ENCODE data around the gene MTA1. TPM values are rescaled to one million over a fixed set of nuclear protein-coding genes. Genes with fewer than 3 reads are reported as not detected.

The MTA1 gene
- polyA plus RNA-seq, 1 of the 3 experiments (the other 2 are of a cell fraction): 96.3 TPM

GRCh38 chr14:105432657-105433056 lies 13.0 kb downstream of the MTA1 start:
- CTCF ChIA-PET: interaction anchor here (1.1 to 1.8 kb wide), 3 partner anchors 15 to 57 kb away, joined by 4 to 8 read pairs (median 5); no protein-coding TSS in a partner anchor

GRCh38 chr14:105433161-105433605 lies 13.6 kb downstream of the MTA1 start:
- CTCF ChIA-PET: interaction anchor here (1.1 to 1.8 kb wide), 3 partner anchors 15 to 57 kb away, joined by 4 to 8 read pairs (median 5); no protein-coding TSS in a partner anchor
- no peak overlapping the region for H2AFZ ChIP-seq (ENCODE audit: low read depth)
- H3K36me3 ChIP-seq (replicated peaks in 1 of 2; ENCODE audit: control insufficient read depth in 1 of 2, insufficient read depth in 2 of 2, low read length in 1 of 2): peaks cover 3 to 17% of the 10 kb centered on the region in 2 experiments
- H3K27ac ChIP-seq (ENCODE audit: low read depth in 2 of 2, low read length in 1 of 2): no peak overlapping the region
- no peak overlapping the region for H3K4me3 ChIP-seq (ENCODE audit: low read depth in 2 of 2, low read length in 1 of 2)
- H3K27me3 ChIP-seq (ENCODE audit: insufficient read depth): no peaks in the 10 kb centered on the region
- H3K4me2 ChIP-seq: no peak overlapping the region
- H3K4me1 ChIP-seq (ENCODE audit: control insufficient read depth in 1 of 2, insufficient read depth in 2 of 2, low read depth in 1 of 2, low read length in 1 of 2): peaks cover 0 to 5% of the 10 kb centered on the region in 2 experiments; a peak in 1 of 4 replicates
- peaks cover 21% of the 10 kb centered on the region for H3F3A ChIP-seq (replicated peaks; ENCODE audit: insufficient read depth)
- H3K9me3 ChIP-seq: no peaks in the 10 kb centered on the region
- TF ChIP-seq TEAD4 (IDR thresholded peaks at IDR 0.05; ENCODE audit: borderline replicate concordance, insufficient read depth) (no peak), TAF1 (IDR thresholded peaks at IDR 0.05; ENCODE audit: borderline replicate concordance, low read depth, low read length) (no peak), RXRA (IDR thresholded peaks at IDR 0.05; ENCODE audit: borderline replicate concordance, low read depth) (no peak), YY1 (IDR thresholded peaks at IDR 0.05; ENCODE audit: low read depth) (no peak), NRF1 (IDR thresholded peaks at IDR 0.05; ENCODE audit: low read depth, low read length) (no peak), TCF12 (IDR thresholded peaks at IDR 0.05) (no peak), ELF1 (IDR thresholded peaks at IDR 0.05) (no peak), RFX5 (IDR thresholded peaks at IDR 0.05; ENCODE audit: low read length) (no peak), NFIC (IDR thresholded peaks at IDR 0.05; ENCODE audit: borderline replicate concordance) (no peak), EZH2phosphoT487 (IDR thresholded peaks at IDR 0.05; ENCODE audit: borderline replicate concordance, low read depth) (no peak), RAD21 (IDR thresholded peaks at IDR 0.05; ENCODE audit: low read length) (no peak), GATA2 (CRISPR knock-in tag; IDR thresholded peaks at IDR 0.05) (no peak), POLR2AphosphoS5 (IDR thresholded peaks at IDR 0.05; ENCODE audit: low read depth, low read length) (no peak), RCOR1 (IDR thresholded peaks at IDR 0.05; ENCODE audit: low read length) (no peak), MAX (IDR thresholded peaks at IDR 0.05; ENCODE audit: low read depth) (no peak), FOXM1 (IDR thresholded peaks at IDR 0.05; ENCODE audit: low read depth) (no peak)
- no peaks in the 10 kb centered on the region for H3K9me2 ChIP-seq
- H4K20me1 ChIP-seq (ENCODE audit: insufficient read depth): peaks cover 90% of the 10 kb centered on the region
- H3K79me2 ChIP-seq (ENCODE audit: insufficient read depth): peaks cover 100% of the 10 kb centered on the region
- WGBS (ENCODE audit: low lambda C conversion rate): 95% methylated on average over 9 of the region's 17 CpGs
- H3K9ac ChIP-seq: no peak overlapping the region
- no peak for DNase-seq
- POLR2A ChIA-PET: interaction anchor here (1.1 kb wide), 1 partner anchor 448 kb away, joined by 3 read pairs; the partner anchor contains the start of gene CLBA1

More at GRCh38 chr14:105432657-105433056, 13.0 kb downstream of the MTA1 start:
- Histone ChIP-seq H3K9me3 (no peaks in the 10 kb centered on the region), H3K9ac (no peak overlapping the region), H2AFZ (ENCODE audit: low read depth) (no peak overlapping the region), H3K27ac (ENCODE audit: low read depth in 2 of 2, low read length in 1 of 2) (no peak overlapping the region), H3K36me3 (replicated peaks in 1 of 2; ENCODE audit: control insufficient read depth in 1 of 2, insufficient read depth in 2 of 2, low read length in 1 of 2) (peaks cover 3 to 17% of the 10 kb centered on the region in 2 experiments), H3K27me3 (ENCODE audit: insufficient read depth) (no peaks in the 10 kb centered on the region), H3K9me2 (no peaks in the 10 kb centered on the region), H3F3A (replicated peaks; ENCODE audit: insufficient read depth) (peaks cover 21% of the 10 kb centered on the region), H3K4me1 (ENCODE audit: control insufficient read depth in 1 of 2, insufficient read depth in 2 of 2, low read depth in 1 of 2, low read length in 1 of 2) (peaks cover 0 to 4% of the 10 kb centered on the region in 2 experiments; a peak in 1 of 4 replicates), H3K4me2 (no peak overlapping the region), H3K79me2 (ENCODE audit: insufficient read depth) (peaks cover 100% of the 10 kb centered on the region), H3K4me3 (ENCODE audit: low read depth in 2 of 2, low read length in 1 of 2) (no peak overlapping the region), H4K20me1 (ENCODE audit: insufficient read depth) (peaks cover 90% of the 10 kb centered on the region)
- no peak for DNase-seq
- POLR2A ChIA-PET: no interaction called here
- no peak for TF ChIP-seq SIN3A (IDR thresholded peaks at IDR 0.05; ENCODE audit: borderline replicate concordance, low read depth, low read length)
- no peak for TF ChIP-seq SMC3 (IDR thresholded peaks at IDR 0.05; ENCODE audit: low read depth, low read length)
- no peak for TF ChIP-seq POLR2AphosphoS5 (IDR thresholded peaks at IDR 0.05; ENCODE audit: low read depth, low read length)
- no peak for TF ChIP-seq EZH2phosphoT487 (IDR thresholded peaks at IDR 0.05; ENCODE audit: borderline replicate concordance, low read depth)
- no peak for TF ChIP-seq YY1 (IDR thresholded peaks at IDR 0.05; ENCODE audit: low read depth)
- no peak for TF ChIP-seq USF2 (IDR thresholded peaks at IDR 0.05; ENCODE audit: borderline replicate concordance, low read depth, low read length)
- TF ChIP-seq JUND (IDR thresholded peaks at IDR 0.05): no peak
- WGBS (ENCODE audit: low lambda C conversion rate): 94% methylated on average over 12 of the region's 12 CpGs
